GM20000 (cell line): ENCODE measurements around the gene LRBA.

Source experiments
- DNase-seq: peaks from one replicate; pipeline ENCODE4 v3.0.0; 2012; ENCODE audit warnings: low spot score
- CTCF ChIP-seq: IDR thresholded peaks from 2 replicates; pipeline ENCODE4 v1.5.1; 2012; ENCODE audit warnings: mild to moderate bottlenecking, control low read depth; ENCODE audit errors: extremely low read depth, missing control alignments

The LRBA gene

GRCh38 chr4:150259861-150260567 is 755.1 kb downstream of the LRBA start:
- DNase-seq: no peak
- no peak for TF ChIP-seq CTCF

GRCh38 chr4:150258569-150258968 is 756.5 kb downstream of the LRBA start:
- TF ChIP-seq CTCF: no peak
- DNase-seq: no peak

- DNase-seq: no peak
- TF ChIP-seq CTCF: no peak
Observed at GRCh38 chr4:150256841-150257730, 758.0 kb downstream of the LRBA start.

- TF ChIP-seq CTCF: no peak
- no peak for DNase-seq
Observed at GRCh38 chr4:150256225-150256620, 758.9 kb downstream of the LRBA start.

GRCh38 chr4:150255610-150256224 is 759.4 kb downstream of the LRBA start:
- TF ChIP-seq CTCF: no peak
- no peak for DNase-seq

- TF ChIP-seq CTCF: no peak
- DNase-seq: no peak
Observed at GRCh38 chr4:150253965-150254630, 761.0 kb downstream of the LRBA start.
